HUES48 (cell line): ENCODE data around the gene TBL1X.

Experiments
- H3K27ac ChIP-seq: one replicate; pipeline ENCODE4 v1.7.0; 2013; ENCODE audit warnings: low read depth, low read length, inconsistent platforms
- H3K27me3 ChIP-seq: 2 replicates; pipeline ENCODE4 v1.6.1; 2013; ENCODE audit warnings: mild to moderate bottlenecking, low read length; ENCODE audit not compliant: control insufficient read depth, insufficient read depth
- H3K36me3 ChIP-seq: 2 replicates; pipeline ENCODE4 v1.6.1; 2013; ENCODE audit warnings: low read length; ENCODE audit not compliant: control insufficient read depth, insufficient read depth
- H3K4me1 ChIP-seq: 2 replicates; pipeline ENCODE4 v1.6.1; 2013; ENCODE audit warnings: mild to moderate bottlenecking, low read length; ENCODE audit not compliant: control insufficient read depth, insufficient read depth
- H3K4me3 ChIP-seq: 2 replicates; pipeline ENCODE4 v1.5.1; 2013; ENCODE audit warnings: mild to moderate bottlenecking, low read depth, low read length
- H3K9ac ChIP-seq: 2 replicates; pipeline ENCODE4 v1.6.1; 2013; ENCODE audit warnings: mild to moderate bottlenecking, low read depth, low read length, moderate library complexity
- H3K9me3 ChIP-seq: 2 replicates; pipeline ENCODE4 v1.6.1; 2013; ENCODE audit warnings: low read length; ENCODE audit not compliant: control insufficient read depth, insufficient read depth

TBL1X gene

GRCh38 chrX:9560219-9560618 lies 95.4 kb downstream of the TBL1X start:
- H3K9me3 ChIP-seq = no peaks in the 10 kb centered on the region
- H3K27me3 ChIP-seq = no peaks in the 10 kb centered on the region
- no peaks in the 10 kb centered on the region for H3K4me1 ChIP-seq
- H3K27ac ChIP-seq = no peak overlapping the region
- H3K9ac ChIP-seq = no peak overlapping the region
- no peak overlapping the region for H3K4me3 ChIP-seq
- H3K36me3 ChIP-seq = no peaks in the 10 kb centered on the region

DNA sequence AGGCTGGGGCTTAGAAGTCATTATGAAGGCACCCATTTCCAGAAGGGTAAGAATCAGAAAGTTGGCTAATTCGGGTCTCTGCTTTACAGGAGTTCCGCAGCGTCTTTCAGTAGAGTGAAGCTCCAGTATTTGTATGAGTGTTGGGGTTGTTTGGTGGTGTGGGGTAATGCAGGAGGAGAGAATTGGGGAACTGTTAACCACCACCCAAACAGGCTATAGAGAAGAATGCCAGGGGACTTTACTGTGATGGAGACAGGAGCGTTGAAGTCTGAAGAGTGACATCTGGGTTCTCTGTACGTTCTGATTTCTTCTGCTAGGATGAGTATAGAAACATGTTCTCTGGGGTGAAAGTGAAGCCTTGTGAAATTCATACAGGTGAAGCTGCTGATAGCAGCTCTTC lies 96.3 kb downstream of the TBL1X start:
- no peak overlapping the region for H3K4me3 ChIP-seq
- H3K4me1 ChIP-seq = no peaks in the 10 kb centered on the region

DNA sequence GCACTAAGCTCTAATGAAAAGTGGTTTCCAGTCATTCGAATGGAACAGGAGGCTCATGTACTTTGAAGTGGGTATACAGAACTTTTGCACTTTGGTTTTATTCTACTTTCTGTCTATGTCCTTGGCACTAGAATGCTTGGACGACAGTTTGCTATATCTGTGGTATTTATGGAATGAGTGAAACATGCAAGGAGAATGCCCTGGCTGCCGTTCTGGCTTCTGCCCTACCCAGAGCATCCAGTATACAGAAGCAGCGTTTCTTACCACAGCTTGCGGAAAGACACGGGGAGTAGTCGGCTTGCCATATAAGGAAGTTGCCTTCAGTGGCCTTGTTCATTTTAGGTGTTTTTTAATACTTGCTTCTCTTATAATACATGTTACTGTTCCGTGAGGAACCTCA lies 98.0 kb downstream of the TBL1X start:
- no peak overlapping the region for H3K4me3 ChIP-seq
- H3K27ac ChIP-seq = no peak overlapping the region
- no peaks in the 10 kb centered on the region for H3K27me3 ChIP-seq
- H3K9me3 ChIP-seq = no peaks in the 10 kb centered on the region
- no peaks in the 10 kb centered on the region for H3K4me1 ChIP-seq
- no peak overlapping the region for H3K9ac ChIP-seq
- no peaks in the 10 kb centered on the region for H3K36me3 ChIP-seq

More for the DNA sequence above, 96.3 kb downstream of the TBL1X start:
- Histone ChIP-seq H3K9ac (no peak overlapping the region), H3K27ac (no peak overlapping the region), H3K36me3 (no peaks in the 10 kb centered on the region), H3K9me3 (no peaks in the 10 kb centered on the region), H3K27me3 (no peaks in the 10 kb centered on the region)

- no peak overlapping the region for H3K27ac ChIP-seq
These were observed 101.3 kb downstream of the TBL1X start for GRCh38 chrX:9566150-9566621.

GRCh38 chrX:9569876-9570301 lies 105.0 kb downstream of the TBL1X start:
- no peak overlapping the region for H3K4me3 ChIP-seq
- no peaks in the 10 kb centered on the region for H3K36me3 ChIP-seq
- no peaks in the 10 kb centered on the region for H3K9me3 ChIP-seq
- H3K9ac ChIP-seq = no peak overlapping the region
- no peak overlapping the region for H3K27ac ChIP-seq
- peaks cover 44% of the 10 kb centered on the region for H3K4me1 ChIP-seq
- no peaks in the 10 kb centered on the region for H3K27me3 ChIP-seq

More at GRCh38 chrX:9566150-9566621, 101.3 kb downstream of the TBL1X start:
- Histone ChIP-seq H3K4me1 (0 out of 2 replicates have a peak, but pooled peaks cover 7% of the 10 kb centered on the region), H3K27me3 (no peaks in the 10 kb centered on the region), H3K9ac (no peak overlapping the region), H3K4me3 (no peak overlapping the region), H3K9me3 (no peaks in the 10 kb centered on the region), H3K36me3 (no peaks in the 10 kb centered on the region)

DNA sequence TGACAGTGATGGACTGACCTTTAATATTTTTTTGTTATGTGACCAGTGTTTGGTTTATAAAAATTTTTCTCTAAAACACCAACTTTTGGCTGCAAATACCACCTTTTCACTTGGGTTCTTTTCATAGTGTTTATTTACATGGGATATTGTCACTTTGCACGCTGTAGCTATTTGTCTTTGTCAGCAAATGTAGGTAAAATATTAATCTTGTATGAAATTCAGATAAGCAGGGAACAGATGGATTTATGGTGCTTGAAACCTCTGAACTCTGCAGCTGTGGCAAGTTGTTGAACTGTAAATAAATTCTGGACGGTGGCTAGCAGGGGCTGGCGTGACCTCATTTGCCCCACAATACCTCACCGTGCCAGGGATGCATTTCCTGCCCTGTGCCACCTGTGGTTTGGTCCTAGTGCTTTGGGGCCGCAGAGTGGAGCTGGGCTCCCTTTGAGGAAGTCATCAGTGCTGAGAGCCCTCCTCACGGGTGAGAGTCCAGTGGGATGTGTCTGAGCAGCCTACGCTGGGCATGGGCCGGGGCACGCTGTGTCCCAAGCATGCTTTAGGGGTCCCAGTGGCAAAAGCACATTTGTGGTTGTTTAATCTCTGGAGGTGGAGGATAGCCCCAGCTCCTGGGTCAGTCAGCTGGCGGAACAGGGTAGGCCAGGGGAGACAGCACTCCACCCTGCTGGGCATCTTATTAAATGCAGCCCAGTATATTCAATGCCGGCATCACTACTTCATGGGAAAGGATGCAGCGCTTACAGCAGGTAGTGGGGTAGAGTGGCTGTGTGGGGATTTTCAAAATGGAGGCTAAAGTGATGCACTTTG lies 108.6 kb downstream of the TBL1X start:
- no peak overlapping the region for H3K9ac ChIP-seq
- peaks cover 51% of the 10 kb centered on the region for H3K4me1 ChIP-seq
- H3K4me3 ChIP-seq = peak overlapping the region; percentile 30; the same call in 1 of the 2 replicates
- H3K27me3 ChIP-seq = no peaks in the 10 kb centered on the region
- peak overlapping the region; percentile 64 for H3K27ac ChIP-seq
- no peaks in the 10 kb centered on the region for H3K36me3 ChIP-seq
- H3K9me3 ChIP-seq = no peaks in the 10 kb centered on the region

- no peaks in the 10 kb centered on the region for H3K27me3 ChIP-seq
- no peaks in the 10 kb centered on the region for H3K9me3 ChIP-seq
- no peak overlapping the region for H3K27ac ChIP-seq
- H3K4me3 ChIP-seq = no peak overlapping the region
- no peaks in the 10 kb centered on the region for H3K36me3 ChIP-seq
- peaks cover 53% of the 10 kb centered on the region for H3K4me1 ChIP-seq
- no peak overlapping the region for H3K9ac ChIP-seq
These were observed 111.2 kb downstream of the TBL1X start for GRCh38 chrX:9576059-9576458.

- no peak overlapping the region for H3K4me3 ChIP-seq
- no peaks in the 10 kb centered on the region for H3K9me3 ChIP-seq
- peaks cover 50% of the 10 kb centered on the region for H3K4me1 ChIP-seq
- H3K36me3 ChIP-seq = no peaks in the 10 kb centered on the region
- no peak overlapping the region for H3K9ac ChIP-seq
- H3K27me3 ChIP-seq = no peaks in the 10 kb centered on the region
- no peak overlapping the region for H3K27ac ChIP-seq
These were observed 112.7 kb downstream of the TBL1X start for GRCh38 chrX:9577555-9577954.

GRCh38 chrX:9578083-9578779 lies 113.4 kb downstream of the TBL1X start:
- Histone ChIP-seq H3K9me3 (no peaks in the 10 kb centered on the region), H3K27ac (no peak overlapping the region), H3K9ac (no peak overlapping the region), H3K4me3 (no peak overlapping the region), H3K4me1 (peaks cover 50% of the 10 kb centered on the region), H3K27me3 (no peaks in the 10 kb centered on the region), H3K36me3 (no peaks in the 10 kb centered on the region)

DNA sequence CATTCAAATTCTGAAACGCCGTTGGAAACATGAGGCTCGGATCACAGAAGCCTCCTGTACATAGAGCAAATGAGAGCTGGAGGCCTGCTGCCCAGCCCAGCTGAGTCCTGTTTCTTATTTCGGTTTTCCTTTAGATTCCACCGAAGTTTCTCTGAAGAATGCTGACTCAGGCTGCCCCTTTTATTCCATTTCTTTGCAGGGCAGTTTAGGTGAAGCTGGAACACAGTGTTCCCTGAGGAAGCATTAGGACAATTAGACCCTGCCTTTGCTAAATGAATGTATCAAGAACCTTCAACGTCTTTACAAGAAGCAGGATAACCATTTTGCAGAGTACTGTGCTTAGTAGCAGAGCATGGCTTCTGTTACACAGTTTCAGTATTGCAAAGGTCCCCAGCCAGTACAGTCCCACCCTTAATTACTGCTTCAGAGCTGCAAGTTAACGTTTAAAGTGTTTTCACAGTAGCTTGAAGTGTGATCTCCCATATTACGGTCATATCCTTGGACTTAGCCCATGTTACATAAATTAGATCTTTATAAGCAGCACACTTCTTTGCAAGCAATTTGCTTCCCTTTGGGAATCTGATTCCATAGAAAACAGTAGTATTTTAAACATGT lies 117.0 kb downstream of the TBL1X start:
- Histone ChIP-seq H3K4me1 (peaks cover 51% of the 10 kb centered on the region), H3K36me3 (no peaks in the 10 kb centered on the region), H3K4me3 (no peak overlapping the region), H3K27ac (no peak overlapping the region), H3K27me3 (no peaks in the 10 kb centered on the region), H3K9me3 (no peaks in the 10 kb centered on the region), H3K9ac (no peak overlapping the region)

- Histone ChIP-seq H3K27me3 (no peaks in the 10 kb centered on the region), H3K9me3 (no peaks in the 10 kb centered on the region), H3K4me1 (peaks cover 60% of the 10 kb centered on the region), H3K4me3 (no peak overlapping the region), H3K9ac (no peak overlapping the region), H3K36me3 (no peaks in the 10 kb centered on the region), H3K27ac (no peak overlapping the region)
These were observed 118.1 kb downstream of the TBL1X start for GRCh38 chrX:9582956-9583355.
